ENCODE measurements around the gene ESRRG.

The ESRRG gene

GRCh38 chr1:216502528-216503162 lies 220.6 kb downstream of the ESRRG start:
- H3K36me3 Mint-ChIP-seq: no peaks in the 10 kb centered on the region
- no peak overlapping the region for H3K27ac Mint-ChIP-seq
- DNase-seq (no peak), ATAC-seq (replicated peaks) (no peak)
- no peaks in the 10 kb centered on the region for H3K9me3 Mint-ChIP-seq
- no peak overlapping the region for H3K4me3 Mint-ChIP-seq
- no peaks in the 10 kb centered on the region for H3K27me3 Mint-ChIP-seq
- H3K4me1 Mint-ChIP-seq: peaks cover 0 to under 1% of the 10 kb centered on the region in 2 donors

DNA sequence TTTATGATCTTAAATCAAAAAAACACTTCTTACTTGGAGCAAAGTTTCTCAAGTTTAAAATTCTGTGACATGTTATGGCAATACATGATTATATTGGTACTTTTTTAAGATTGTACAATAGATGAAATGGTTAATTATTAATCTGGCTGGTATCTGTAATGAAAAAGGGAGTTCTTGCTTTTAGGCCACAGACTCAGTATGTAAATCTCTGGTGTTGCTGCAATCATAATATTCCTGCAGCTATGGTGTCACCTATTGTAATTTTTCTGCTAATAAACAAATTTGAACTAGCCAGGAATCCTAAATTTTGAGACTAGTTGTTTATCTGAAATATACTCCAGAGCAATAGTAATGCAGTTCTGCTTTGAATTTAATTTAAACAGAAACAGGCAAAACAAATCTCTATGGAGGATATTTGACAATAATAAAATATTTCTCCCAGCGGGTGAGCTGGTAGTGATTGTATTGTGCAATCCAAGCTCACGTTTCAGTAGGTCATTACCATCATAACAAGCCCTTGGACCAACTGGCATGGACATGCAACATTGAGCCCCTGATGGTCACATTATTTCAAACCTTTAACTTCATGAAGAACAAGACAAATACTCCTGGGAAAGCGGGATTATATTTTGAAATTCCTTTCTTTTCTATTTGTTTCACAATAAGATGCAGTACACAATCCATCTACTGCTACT lies 222.8 kb downstream of the ESRRG start:
- H3K27me3 Mint-ChIP-seq: no peaks in the 10 kb centered on the region
- peaks cover 0 to 5% of the 10 kb centered on the region in 2 donors for H3K4me1 Mint-ChIP-seq
- no peak overlapping the region for H3K27ac Mint-ChIP-seq
- ATAC-seq (replicated peaks) (no peak), DNase-seq (no peak)
- H3K9me3 Mint-ChIP-seq: no peaks in the 10 kb centered on the region
- no peaks in the 10 kb centered on the region for H3K36me3 Mint-ChIP-seq
- H3K4me3 Mint-ChIP-seq: no peak overlapping the region

DNA sequence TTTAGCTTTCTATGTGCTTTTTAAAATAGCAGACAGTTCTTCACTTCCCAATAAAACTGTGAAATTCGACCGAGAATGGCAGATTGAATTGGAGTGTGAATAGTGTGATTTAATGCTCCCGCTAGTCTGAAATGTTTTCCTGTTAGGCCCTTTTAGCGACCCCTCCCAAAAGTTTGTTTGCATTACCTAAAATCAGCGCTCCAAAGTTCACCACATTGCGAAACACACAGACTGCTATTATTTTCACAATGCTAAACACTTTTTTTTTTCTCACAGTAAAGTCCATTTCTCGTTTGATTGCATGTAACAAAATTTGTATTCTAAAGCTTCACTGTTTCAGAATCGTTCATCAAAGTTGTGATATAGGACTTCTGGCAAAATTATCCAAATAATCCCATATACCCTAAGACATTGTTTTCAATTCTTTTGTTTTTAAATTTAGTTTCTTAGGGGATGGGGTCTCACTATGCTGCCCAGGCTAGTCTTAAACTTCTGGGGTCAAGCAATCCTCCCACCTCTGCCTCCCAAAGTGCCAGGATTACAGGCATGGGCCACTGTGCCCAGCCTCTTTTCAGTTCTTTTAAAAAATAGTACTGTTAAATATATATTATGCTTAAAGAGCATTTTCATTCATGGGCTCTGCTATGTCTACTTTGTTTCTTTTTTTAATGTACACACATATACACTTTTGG lies 223.5 kb downstream of the ESRRG start:
- ATAC-seq (replicated peaks) (no peak), DNase-seq (no peak)
- no peaks in the 10 kb centered on the region for H3K36me3 Mint-ChIP-seq
- H3K27me3 Mint-ChIP-seq: no peaks in the 10 kb centered on the region
- peaks cover 0 to 2% of the 10 kb centered on the region in 2 donors for H3K9me3 Mint-ChIP-seq
- H3K27ac Mint-ChIP-seq: no peak overlapping the region
- H3K4me3 Mint-ChIP-seq: no peak overlapping the region
- H3K4me1 Mint-ChIP-seq: peaks cover 0 to 5% of the 10 kb centered on the region in 2 donors

DNA sequence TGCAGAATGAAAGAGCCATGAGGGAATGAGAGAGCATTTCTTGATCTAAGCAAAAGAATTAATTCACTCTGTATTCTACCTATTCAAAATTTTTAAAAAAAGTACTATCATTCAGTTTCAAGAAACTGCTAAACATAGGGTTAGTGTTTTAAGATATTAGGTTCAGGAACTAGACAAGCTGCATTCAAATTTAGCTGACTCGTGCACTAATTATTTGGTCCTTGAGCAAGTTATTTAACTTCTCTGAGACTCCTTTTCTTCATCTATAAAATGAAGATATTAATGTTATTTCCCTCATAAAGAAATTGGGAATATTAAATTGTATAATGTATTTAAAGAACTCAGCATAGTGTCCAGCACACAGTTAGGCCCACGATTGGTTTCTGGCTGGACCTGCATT lies 225.0 kb downstream of the ESRRG start:
- H3K27me3 Mint-ChIP-seq: no peaks in the 10 kb centered on the region
- H3K27ac Mint-ChIP-seq: no peak overlapping the region
- H3K4me3 Mint-ChIP-seq: no peak overlapping the region

GRCh38 chr1:216485042-216485441 lies 238.2 kb downstream of the ESRRG start:
- Mint-ChIP-seq H3K36me3 (no peaks in the 10 kb centered on the region), H3K27ac (no peak overlapping the region), H3K4me3 (no peak overlapping the region), H3K9me3 (peaks cover 8% of the 10 kb centered on the region in 2 donors), H3K4me1 (no peaks in the 10 kb centered on the region), H3K27me3 (no peaks in the 10 kb centered on the region)
- DNase-seq (no peak), ATAC-seq (replicated peaks) (no peak)

More for the DNA sequence above, 225.0 kb downstream of the ESRRG start:
- ATAC-seq (replicated peaks) (no peak), DNase-seq (no peak)
- Mint-ChIP-seq H3K4me1 (peaks cover 0 to 5% of the 10 kb centered on the region in 2 donors), H3K36me3 (no peaks in the 10 kb centered on the region), H3K9me3 (peaks cover 2 to 4% of the 10 kb centered on the region in 2 donors)

- DNase-seq (no peak), ATAC-seq (replicated peaks) (no peak)
- H3K27me3 Mint-ChIP-seq: no peaks in the 10 kb centered on the region
- H3K4me1 Mint-ChIP-seq: no peaks in the 10 kb centered on the region
- H3K4me3 Mint-ChIP-seq: no peak overlapping the region
- no peaks in the 10 kb centered on the region for H3K36me3 Mint-ChIP-seq
- peaks cover 8% of the 10 kb centered on the region in 2 donors for H3K9me3 Mint-ChIP-seq
- H3K27ac Mint-ChIP-seq: no peak overlapping the region
These were observed 239.4 kb downstream of the ESRRG start for GRCh38 chr1:216483672-216484401.

GRCh38 chr1:216482620-216483019 lies 240.6 kb downstream of the ESRRG start:
- no peak for DNase-seq
- Mint-ChIP-seq H3K9me3 (peaks cover 8% of the 10 kb centered on the region in 2 donors), H3K27me3 (no peaks in the 10 kb centered on the region), H3K4me3 (no peak overlapping the region), H3K27ac (no peak overlapping the region), H3K4me1 (no peaks in the 10 kb centered on the region), H3K36me3 (no peaks in the 10 kb centered on the region)
- no peak for ATAC-seq (replicated peaks)

DNA sequence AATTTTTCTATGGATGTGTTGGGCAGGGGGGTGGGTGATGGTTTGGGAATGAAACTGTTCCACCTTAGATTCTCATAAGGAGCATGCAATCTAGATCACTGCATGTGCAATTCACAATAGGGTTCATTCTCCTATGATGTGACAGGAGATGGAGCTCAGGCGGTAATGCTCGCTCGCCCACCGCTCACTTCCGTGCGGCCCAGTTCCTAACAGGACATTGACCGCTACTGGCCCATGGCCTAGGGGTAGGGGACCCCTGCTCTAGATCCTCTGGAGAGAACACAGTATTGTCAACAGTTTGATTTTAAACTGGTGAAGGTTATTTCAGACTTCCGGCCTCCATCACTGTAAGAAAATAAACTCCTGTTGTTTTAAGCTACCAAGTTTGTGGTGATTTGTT lies 245.0 kb downstream of the ESRRG start:
- Mint-ChIP-seq H3K9me3 (peaks cover 4 to 7% of the 10 kb centered on the region in 2 donors), H3K27ac (no peak overlapping the region), H3K36me3 (no peaks in the 10 kb centered on the region), H3K4me3 (no peak overlapping the region), H3K27me3 (no peaks in the 10 kb centered on the region), H3K4me1 (no peaks in the 10 kb centered on the region)
- DNase-seq (no peak), ATAC-seq (replicated peaks) (no peak)

DNA sequence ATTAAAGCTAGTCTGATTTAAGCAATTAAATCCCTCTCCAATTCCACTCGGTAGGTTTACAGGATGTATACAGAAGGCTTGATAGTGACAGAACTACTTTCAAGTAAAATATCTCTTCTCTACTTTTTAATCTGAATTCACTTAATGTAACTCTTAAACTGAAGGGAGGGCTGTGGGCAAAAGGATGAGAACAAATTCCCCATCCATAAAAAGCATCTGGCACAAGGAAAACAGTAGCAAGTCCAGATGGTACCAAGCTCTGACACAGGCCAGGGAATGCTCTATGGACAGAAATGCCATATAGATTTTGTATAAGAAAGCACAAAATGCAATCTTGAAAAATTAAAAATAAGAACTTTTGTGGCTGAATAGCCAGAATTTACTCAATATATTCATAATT lies 246.9 kb downstream of the ESRRG start:
- Mint-ChIP-seq H3K27me3 (no peaks in the 10 kb centered on the region), H3K4me1 (no peaks in the 10 kb centered on the region), H3K4me3 (no peak overlapping the region), H3K36me3 (no peaks in the 10 kb centered on the region), H3K27ac (no peak overlapping the region), H3K9me3 (peaks cover 3 to 4% of the 10 kb centered on the region in 2 donors)
- DNase-seq: no peak
- ATAC-seq (replicated peaks): no peak

- Mint-ChIP-seq H3K36me3 (no peaks in the 10 kb centered on the region), H3K4me3 (no peak overlapping the region), H3K4me1 (no peaks in the 10 kb centered on the region), H3K9me3 (peaks cover 0 to 1% of the 10 kb centered on the region in 2 donors), H3K27ac (no peak overlapping the region), H3K27me3 (no peaks in the 10 kb centered on the region)
- DNase-seq: no peak
- no peak for ATAC-seq (replicated peaks)
These were observed 247.5 kb downstream of the ESRRG start for GRCh38 chr1:216475659-216476276.

DNA sequence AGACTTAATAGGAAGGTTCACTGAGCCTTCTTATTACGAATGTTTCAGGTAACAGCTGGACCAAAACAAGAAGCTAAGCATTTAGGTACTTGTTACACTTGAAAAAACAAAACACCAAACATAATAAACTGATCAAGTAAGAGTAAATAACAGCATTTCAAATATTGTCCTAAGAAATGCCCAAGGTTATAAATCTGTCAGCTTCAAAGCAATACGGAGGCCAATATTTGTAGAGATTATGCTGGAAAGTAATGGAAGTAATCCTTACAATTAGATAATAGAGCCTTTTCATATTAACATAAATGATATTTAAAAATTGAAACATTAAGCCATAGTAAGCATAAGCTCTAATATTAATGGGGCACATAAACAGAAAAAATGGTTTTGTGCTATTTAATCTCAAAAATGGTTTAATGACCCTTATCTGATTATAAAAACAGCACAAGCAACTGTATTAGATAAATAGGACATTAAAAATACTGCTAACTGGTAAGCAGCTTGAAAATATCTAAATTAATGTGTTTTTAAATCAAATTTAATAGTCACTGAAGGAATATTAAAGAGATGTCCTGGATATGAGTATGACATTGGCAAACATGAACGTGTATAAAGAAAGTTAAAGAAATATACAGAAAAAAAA lies 256.9 kb downstream of the ESRRG start:
- H3K36me3 Mint-ChIP-seq: no peaks in the 10 kb centered on the region
- no peak for DNase-seq
- no peaks in the 10 kb centered on the region for H3K27me3 Mint-ChIP-seq
- no peak overlapping the region for H3K27ac Mint-ChIP-seq
- no peak for ATAC-seq (replicated peaks)
- no peaks in the 10 kb centered on the region for H3K9me3 Mint-ChIP-seq
- H3K4me3 Mint-ChIP-seq: no peak overlapping the region
- no peaks in the 10 kb centered on the region for H3K4me1 Mint-ChIP-seq

DNA sequence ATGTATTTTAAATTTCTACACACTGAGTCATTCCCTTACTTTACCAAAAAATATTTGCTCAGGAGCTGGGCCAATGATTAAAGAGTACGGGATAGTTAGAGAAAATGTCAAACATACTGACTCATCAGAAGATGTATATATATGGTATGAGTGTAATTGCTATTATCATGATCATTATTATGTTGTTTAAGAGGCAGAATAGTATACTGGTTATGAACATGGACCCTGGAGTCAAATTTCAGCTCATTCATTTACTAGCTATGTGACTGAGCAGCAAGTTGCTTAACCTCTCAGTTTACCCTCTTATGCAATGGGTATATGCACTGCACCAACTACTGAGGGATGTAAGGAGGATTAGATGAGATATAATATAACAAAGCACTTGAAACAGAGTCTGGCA lies 258.7 kb downstream of the ESRRG start:
- no peak for DNase-seq
- H3K36me3 Mint-ChIP-seq: no peaks in the 10 kb centered on the region
- H3K9me3 Mint-ChIP-seq: no peaks in the 10 kb centered on the region
- H3K27me3 Mint-ChIP-seq: no peaks in the 10 kb centered on the region
- no peaks in the 10 kb centered on the region for H3K4me1 Mint-ChIP-seq
- no peak for ATAC-seq (replicated peaks)
- no peak overlapping the region for H3K27ac Mint-ChIP-seq
- no peak overlapping the region for H3K4me3 Mint-ChIP-seq

- H3K9me3 Mint-ChIP-seq: no peaks in the 10 kb centered on the region
- DNase-seq (no peak), ATAC-seq (replicated peaks) (no peak)
- no peak overlapping the region for H3K4me3 Mint-ChIP-seq
- H3K4me1 Mint-ChIP-seq: no peaks in the 10 kb centered on the region
- no peak overlapping the region for H3K27ac Mint-ChIP-seq
- H3K27me3 Mint-ChIP-seq: no peaks in the 10 kb centered on the region
- H3K36me3 Mint-ChIP-seq: no peaks in the 10 kb centered on the region
These were observed 261.0 kb downstream of the ESRRG start for GRCh38 chr1:216462066-216462775.

Data from stimulated activated naive B cell treated with anti-CD40 and anti-IgM and Interleukin-4, amounts not matched to agents 10 μg/mL and 1 μg/mL and 100 μg/mL, for 72 hours (primary cell).